ENCODE results near the gene VWA8. TPM values are rescaled to one million over a fixed set of nuclear protein-coding genes. Genes with fewer than 3 reads are reported as not detected.

Gene VWA8
- total RNA-seq, 1 donor = 21.4 TPM

- Histone ChIP-seq H4K20me1 (ENCODE audit: insufficient read depth, low read length) (peaks cover 4% of the 10 kb centered on the region), H3K4me1 (ENCODE audit: insufficient read depth, low read length) (peaks cover 4% of the 10 kb centered on the region)
Measured at GRCh38 chr13:41939398-41939797, 21.5 kb downstream of the VWA8 start.

GRCh38 chr13:41938918-41939317 is 22.0 kb downstream of the VWA8 start:
- H3K27me3 ChIP-seq (ENCODE audit: insufficient read depth, low read length) = no peaks in the 10 kb centered on the region
- no peak overlapping the region for H3K27ac ChIP-seq (ENCODE audit: low read depth, low read length)
- H3K36me3 ChIP-seq (ENCODE audit: insufficient read depth, low read length) = no peaks in the 10 kb centered on the region
- H3K4me3 ChIP-seq (ENCODE audit: insufficient read depth, low read length) = no peak overlapping the region
- no peak for TF ChIP-seq CTCF (IDR thresholded peaks at IDR 0.05; ENCODE audit: extremely low read depth, low read depth, low read length)
- peaks cover 4% of the 10 kb centered on the region for H4K20me1 ChIP-seq (ENCODE audit: insufficient read depth, low read length)
- no peak for DNase-seq (ENCODE audit: insufficient read length, low spot score, missing footprints)
- no peak overlapping the region for H2AFZ ChIP-seq (ENCODE audit: low read length)
- peaks cover 14% of the 10 kb centered on the region for H3K79me2 ChIP-seq (ENCODE audit: insufficient read depth, low read length)
- H3K4me1 ChIP-seq (ENCODE audit: insufficient read depth, low read length) = no peaks in the 10 kb centered on the region
- H3K4me2 ChIP-seq (ENCODE audit: insufficient read depth, low read length) = no peak overlapping the region
- H3K9me3 ChIP-seq (ENCODE audit: low read depth, low read length) = no peaks in the 10 kb centered on the region

More at GRCh38 chr13:41939398-41939797, 21.5 kb downstream of the VWA8 start:
- no peak overlapping the region for H3K27ac ChIP-seq (ENCODE audit: low read depth, low read length)
- peaks cover 14% of the 10 kb centered on the region for H3K79me2 ChIP-seq (ENCODE audit: insufficient read depth, low read length)
- H2AFZ ChIP-seq (ENCODE audit: low read length) = no peak overlapping the region
- no peak for DNase-seq (ENCODE audit: insufficient read length, low spot score, missing footprints)
- TF ChIP-seq CTCF (IDR thresholded peaks at IDR 0.05; ENCODE audit: extremely low read depth, low read depth, low read length) = no peak
- H3K27me3 ChIP-seq (ENCODE audit: insufficient read depth, low read length) = no peaks in the 10 kb centered on the region
- no peak overlapping the region for H3K4me3 ChIP-seq (ENCODE audit: insufficient read depth, low read length)
- H3K9me3 ChIP-seq (ENCODE audit: low read depth, low read length) = no peaks in the 10 kb centered on the region
- H3K4me2 ChIP-seq (ENCODE audit: insufficient read depth, low read length) = no peak overlapping the region
- H3K36me3 ChIP-seq (ENCODE audit: insufficient read depth, low read length) = no peaks in the 10 kb centered on the region

- no peaks in the 10 kb centered on the region for H3K9me3 ChIP-seq (ENCODE audit: low read depth, low read length)
- peaks cover under 1% of the 10 kb centered on the region for H4K20me1 ChIP-seq (ENCODE audit: insufficient read depth, low read length)
- no peaks in the 10 kb centered on the region for H3K36me3 ChIP-seq (ENCODE audit: insufficient read depth, low read length)
- no peaks in the 10 kb centered on the region for H3K27me3 ChIP-seq (ENCODE audit: insufficient read depth, low read length)
- DNase-seq (ENCODE audit: insufficient read length, low spot score, missing footprints) = no peak
- no peak for TF ChIP-seq CTCF (IDR thresholded peaks at IDR 0.05; ENCODE audit: extremely low read depth, low read depth, low read length)
- H3K4me1 ChIP-seq (ENCODE audit: insufficient read depth, low read length) = no peaks in the 10 kb centered on the region
- H3K27ac ChIP-seq (ENCODE audit: low read depth, low read length) = no peak overlapping the region
- H3K4me2 ChIP-seq (ENCODE audit: insufficient read depth, low read length) = no peak overlapping the region
- no peak overlapping the region for H2AFZ ChIP-seq (ENCODE audit: low read length)
- peaks cover 11% of the 10 kb centered on the region for H3K79me2 ChIP-seq (ENCODE audit: insufficient read depth, low read length)
- no peak overlapping the region for H3K4me3 ChIP-seq (ENCODE audit: insufficient read depth, low read length)
Measured at GRCh38 chr13:41937388-41937787, 23.5 kb downstream of the VWA8 start.

GRCh38 chr13:41935501-41935900 is 25.4 kb downstream of the VWA8 start:
- H3K9me3 ChIP-seq (ENCODE audit: low read depth, low read length) = no peaks in the 10 kb centered on the region
- TF ChIP-seq CTCF (IDR thresholded peaks at IDR 0.05; ENCODE audit: extremely low read depth, low read depth, low read length) = no peak
- no peaks in the 10 kb centered on the region for H3K27me3 ChIP-seq (ENCODE audit: insufficient read depth, low read length)
- H3K36me3 ChIP-seq (ENCODE audit: insufficient read depth, low read length) = no peaks in the 10 kb centered on the region
- H3K4me1 ChIP-seq (ENCODE audit: insufficient read depth, low read length) = peaks cover 9% of the 10 kb centered on the region
- H3K4me3 ChIP-seq (ENCODE audit: insufficient read depth, low read length) = no peak overlapping the region
- no peak overlapping the region for H3K4me2 ChIP-seq (ENCODE audit: insufficient read depth, low read length)
- no peak for DNase-seq (ENCODE audit: insufficient read length, low spot score, missing footprints)
- no peaks in the 10 kb centered on the region for H4K20me1 ChIP-seq (ENCODE audit: insufficient read depth, low read length)
- no peak overlapping the region for H3K27ac ChIP-seq (ENCODE audit: low read depth, low read length)
- no peak overlapping the region for H2AFZ ChIP-seq (ENCODE audit: low read length)
- peaks cover 13% of the 10 kb centered on the region for H3K79me2 ChIP-seq (ENCODE audit: insufficient read depth, low read length)
